KG1 (cell line): Measurements from ENCODE around the gene CDH13.
A peak's percentile ranks its signal among the peaks of the same experiment; 100 is the strongest.

ENCODE experiments used
- DNase-seq: peaks from one replicate; lab custom pipeline; 2025; lab: John Stamatoyannopoulos, UW

Gene CDH13

DNA sequence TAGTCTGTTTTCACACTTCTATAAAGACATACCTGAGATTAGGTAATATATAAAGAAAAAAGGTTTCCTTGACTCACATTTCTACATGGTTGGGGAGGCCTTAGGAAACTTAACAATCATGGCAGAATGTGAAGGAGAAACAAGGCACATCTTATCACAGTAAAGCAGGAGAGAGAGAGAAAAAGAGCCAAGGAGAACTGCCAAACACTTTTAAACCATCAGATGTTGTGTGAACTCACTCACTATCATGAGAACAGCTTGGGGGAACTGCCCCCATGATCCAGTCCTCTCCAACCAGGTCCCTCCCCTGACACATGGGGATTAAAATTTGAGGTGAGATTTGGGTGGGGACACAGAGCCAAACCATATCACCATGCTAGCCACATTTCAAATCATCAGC lies 547.9 kb downstream of the CDH13 start:
- no peak for DNase-seq

DNA sequence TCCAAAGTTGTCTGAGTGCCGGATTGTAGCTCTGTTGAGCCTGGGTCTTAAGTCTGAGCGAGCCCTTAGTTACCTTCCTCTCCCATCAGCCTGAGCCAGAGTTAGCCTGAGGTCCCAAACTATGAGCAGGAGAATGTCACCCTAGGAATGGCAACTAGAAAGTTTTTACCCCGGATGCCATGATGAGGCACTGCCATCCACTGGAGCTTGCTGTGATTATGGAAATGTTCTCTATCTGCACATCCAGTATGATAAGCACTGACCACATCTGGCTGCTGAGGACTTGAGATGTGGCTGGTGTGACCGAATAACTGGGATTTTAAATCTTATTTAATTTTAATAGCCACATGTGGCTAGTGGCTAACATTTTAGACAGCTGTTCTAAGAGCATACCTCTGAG lies 550.0 kb downstream of the CDH13 start:
- DNase-seq, result no peak

DNA sequence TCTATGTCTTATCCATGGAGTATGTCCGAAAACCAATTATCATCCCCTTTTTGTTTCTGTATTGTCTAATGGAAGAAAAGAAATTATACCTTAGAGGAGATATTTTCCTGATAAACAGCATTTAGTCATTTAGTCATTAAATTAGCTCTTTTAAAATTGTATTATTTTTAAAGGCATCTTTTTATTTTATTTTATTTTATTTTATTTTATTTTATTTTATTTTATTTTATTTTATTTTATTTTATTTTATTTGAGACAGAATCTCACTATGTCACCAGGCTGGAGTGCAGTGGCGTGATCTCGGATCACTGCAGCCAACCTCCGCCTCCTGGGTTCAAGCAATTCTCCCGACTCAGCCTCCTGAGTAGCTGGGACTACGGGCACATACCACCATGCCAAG lies 559.1 kb downstream of the CDH13 start:
- DNase-seq, result no peak

DNA sequence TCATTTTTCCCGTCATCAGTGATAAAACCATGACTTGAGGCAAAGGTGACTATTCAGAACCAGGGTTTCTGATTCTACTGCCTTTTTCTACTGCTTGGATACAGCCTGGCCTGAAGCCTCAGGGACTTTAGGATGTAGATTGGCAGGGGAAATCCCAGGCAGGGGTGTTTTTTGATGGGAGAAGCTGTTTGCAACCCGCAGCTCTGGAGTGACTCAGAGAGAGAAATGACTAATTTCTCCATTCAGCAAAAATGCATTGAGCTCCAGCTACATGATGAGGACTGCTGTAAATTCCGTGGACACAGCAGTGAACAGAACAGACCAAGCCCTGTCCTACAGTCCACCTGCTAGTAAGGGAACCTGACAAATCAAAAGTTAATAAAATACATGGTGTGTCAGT lies 560.6 kb downstream of the CDH13 start:
- no peak for DNase-seq

DNA sequence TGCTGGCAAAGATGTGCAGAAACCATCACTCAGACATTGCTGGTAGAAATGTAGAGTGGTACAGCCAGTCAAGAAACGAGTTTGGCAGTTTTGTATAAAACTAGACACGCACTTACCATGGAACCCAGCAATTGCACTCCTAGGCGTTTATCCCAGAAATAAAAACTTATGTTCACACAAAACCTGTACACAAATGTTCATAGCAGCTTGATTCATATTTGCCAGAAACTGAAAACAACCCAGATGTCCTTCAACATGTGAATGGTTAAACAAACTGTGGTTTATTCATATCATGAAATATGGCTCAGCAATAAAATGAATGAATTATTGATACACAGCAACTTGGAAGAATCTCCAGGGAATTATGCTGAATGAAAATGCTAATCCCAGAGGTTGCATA lies 570.0 kb downstream of the CDH13 start:
- no peak for DNase-seq

DNA sequence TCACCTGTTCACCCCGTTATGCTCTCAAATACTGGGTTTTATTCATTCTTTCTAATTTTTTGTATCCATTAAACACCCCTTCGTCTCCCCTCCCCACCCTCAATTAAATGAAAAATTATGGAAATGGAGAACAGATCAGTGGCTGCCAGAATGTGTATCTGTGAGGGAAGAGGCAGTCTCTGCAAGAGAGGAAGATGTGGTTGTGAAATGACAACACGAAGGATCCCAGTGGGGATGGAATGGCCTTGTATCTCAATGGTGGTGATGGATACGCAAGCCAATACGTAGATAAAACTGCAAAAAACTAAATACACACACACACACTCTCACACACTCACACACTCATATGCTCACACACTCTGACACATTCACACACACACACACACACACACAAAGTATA lies 570.7 kb downstream of the CDH13 start:
- no peak for DNase-seq

DNA sequence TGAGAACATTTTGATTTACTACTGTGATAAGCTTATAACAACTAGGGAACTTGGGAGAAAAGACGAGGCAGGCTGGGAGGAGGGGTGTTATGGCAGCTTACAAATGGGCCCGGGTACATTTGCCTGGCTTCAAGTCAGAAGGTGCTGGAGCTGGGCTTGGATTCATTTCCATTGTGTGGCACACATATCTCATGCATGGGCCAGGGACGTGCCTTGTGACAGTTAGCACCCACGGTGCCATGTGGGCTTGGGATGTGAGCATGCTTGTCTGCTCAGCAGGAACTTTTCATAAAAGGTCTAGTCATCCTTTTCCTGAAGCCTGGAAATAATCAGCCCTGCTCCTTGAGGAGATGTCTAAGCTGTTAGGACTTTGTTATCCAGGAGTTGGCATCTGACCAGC lies 572.2 kb downstream of the CDH13 start:
- DNase-seq, result no peak

DNA sequence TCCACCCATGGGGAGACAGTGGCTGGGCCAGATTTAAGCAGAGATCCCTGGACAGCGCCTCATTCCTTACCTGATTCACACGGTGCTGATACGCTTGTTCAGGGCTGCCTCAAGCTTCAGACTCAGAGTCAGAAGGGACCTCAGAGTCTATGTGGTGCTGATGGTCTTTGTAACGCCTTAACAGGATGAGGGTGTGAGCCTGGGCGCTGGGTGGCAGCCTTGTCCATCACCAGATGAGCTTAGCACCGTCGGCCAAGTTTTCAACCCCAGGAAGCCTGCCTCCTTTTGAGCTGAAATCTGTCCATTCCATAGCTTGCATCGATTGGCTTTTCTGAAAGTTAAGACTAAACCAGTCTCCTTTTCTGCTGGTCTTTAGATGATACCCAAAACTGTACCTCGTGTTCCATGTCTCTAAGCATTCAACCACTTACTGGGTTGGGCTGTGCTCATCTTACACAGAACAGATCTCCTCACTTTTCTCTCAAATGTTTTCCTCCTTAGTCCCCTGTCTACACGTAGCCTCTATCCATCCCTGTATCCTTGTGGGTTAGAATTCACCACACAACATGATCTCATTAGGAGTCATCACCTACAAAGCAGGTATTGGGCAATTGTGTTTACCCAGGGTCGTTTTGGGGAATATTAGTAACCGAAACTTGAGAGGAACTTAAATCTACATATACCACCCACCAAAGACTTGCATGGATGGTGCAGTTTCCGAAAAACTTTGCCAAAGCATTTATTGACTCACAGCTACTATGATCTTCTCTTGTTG lies 573.4 kb downstream of the CDH13 start:
- DNase-seq, result no peak

DNA sequence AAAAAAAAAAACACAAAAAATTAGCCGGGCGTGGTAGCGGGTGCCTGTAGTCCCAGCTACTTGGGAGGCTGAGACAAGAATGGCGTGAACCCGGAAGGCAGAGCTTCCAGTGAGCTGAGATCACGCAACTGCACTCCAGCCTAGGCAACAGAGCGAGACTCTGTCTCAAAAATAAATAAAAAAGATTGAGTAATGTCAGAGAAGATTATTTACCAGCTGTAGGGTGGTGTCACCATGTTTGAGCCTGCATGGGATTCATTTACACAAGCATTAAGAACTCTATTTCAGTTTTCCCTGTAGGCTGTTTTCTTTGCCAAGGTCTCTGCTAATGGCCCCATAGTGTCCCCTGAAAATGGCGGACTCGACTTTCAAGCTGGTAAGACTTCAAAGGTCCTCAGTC lies 575.0 kb downstream of the CDH13 start:
- DNase-seq, result no peak

DNA sequence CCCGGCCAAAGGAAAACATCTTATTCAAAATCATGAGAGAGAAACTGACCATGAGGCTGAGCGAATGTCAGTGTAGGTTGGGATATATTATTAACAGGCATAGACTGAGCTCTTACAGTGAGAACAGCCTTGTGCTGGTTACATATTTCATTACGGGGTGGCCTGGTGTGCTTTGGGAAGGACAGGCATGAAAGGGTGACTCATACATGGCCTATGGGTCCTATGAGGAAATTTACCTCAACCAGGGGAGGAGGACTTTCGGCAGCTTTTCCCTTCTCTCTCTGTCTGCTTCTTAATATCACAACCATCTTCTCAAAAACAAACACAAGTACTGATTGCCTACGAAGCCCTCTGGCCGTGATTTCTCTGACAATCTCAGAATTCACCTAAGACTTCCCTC lies 579.1 kb downstream of the CDH13 start:
- no peak for DNase-seq

DNA sequence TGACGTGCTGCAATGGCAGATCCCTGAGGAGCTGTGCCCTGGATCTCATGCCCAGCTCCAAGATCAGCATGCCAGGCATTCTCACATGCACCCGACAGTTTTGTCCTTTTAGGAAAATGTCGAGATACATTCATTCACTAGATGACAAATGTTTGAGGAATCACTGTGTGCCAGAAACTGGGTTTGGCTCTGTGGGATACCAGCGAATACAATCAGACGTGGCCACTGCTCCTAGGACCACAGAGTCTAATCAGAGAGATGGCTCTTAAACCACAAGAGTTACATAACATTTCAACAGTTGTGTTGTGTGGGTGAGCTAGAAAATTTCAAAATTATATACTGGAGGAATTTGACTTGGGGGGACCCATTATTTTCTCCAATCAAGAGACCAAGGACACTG lies 579.7 kb downstream of the CDH13 start:
- no peak for DNase-seq

DNA sequence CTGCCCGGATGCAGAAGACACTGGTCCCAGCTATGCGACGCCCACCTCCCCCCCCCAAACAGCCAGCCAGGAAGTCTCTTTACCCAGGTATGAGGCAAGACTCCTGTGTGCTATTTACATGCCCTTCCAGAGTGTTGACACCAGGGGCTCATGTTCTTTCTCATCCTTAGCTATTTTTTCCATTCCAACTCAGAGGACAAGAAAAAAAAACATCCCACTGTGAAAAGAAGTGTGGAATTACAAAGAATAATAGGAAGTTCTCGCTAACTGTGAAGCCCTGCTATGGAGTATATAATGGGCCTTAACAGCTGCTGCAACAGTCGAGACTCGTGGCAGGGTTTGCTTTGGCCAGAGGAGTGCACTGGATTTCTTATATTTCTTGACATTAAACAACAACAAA lies 584.9 kb downstream of the CDH13 start:
- no peak for DNase-seq

DNA sequence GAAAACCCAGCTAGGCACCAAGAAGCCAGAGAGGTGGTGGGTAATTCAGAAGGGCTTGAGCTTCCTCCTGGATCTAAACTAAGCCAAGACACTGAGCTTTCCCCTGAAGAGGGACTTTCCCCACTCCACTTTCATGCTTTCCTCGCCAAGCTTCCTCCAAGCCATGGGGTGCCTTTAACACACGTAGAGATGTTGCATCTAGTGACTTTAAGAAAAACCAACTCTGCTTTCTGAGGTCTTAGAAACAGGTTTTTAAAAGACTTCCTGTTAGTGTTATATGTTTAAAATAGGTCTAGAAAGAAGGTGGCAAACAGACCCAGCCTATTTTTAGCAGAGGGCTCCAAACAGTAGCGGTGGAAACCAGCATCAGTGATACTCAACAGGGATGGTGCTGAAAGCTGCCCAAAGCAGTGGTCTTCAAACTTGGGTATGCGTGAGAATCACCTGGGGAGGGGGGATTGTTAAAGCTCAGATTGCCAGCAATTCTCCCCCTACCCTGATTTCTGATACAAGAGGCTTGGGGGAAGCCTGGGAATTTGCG lies 585.6 kb downstream of the CDH13 start:
- no peak for DNase-seq

DNA sequence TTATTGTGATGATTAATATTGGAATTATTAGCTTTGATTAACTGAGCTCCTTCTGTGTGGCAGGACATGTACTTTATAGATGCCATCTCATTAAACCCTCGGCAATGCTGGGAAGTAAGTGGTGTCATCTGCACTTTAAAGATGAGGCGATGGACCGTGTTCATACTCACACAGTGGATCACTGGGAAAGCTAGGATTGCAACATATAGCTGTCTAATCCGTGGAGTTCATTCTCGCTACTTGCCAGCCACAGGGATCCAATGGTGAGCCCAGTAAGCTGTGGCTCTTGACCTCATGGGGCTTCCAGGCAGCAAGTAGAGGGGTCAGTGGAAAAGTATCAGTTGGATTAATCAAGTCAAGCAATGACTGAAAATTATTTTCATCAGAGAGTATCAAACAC lies 587.9 kb downstream of the CDH13 start:
- DNase-seq, result no peak

DNA sequence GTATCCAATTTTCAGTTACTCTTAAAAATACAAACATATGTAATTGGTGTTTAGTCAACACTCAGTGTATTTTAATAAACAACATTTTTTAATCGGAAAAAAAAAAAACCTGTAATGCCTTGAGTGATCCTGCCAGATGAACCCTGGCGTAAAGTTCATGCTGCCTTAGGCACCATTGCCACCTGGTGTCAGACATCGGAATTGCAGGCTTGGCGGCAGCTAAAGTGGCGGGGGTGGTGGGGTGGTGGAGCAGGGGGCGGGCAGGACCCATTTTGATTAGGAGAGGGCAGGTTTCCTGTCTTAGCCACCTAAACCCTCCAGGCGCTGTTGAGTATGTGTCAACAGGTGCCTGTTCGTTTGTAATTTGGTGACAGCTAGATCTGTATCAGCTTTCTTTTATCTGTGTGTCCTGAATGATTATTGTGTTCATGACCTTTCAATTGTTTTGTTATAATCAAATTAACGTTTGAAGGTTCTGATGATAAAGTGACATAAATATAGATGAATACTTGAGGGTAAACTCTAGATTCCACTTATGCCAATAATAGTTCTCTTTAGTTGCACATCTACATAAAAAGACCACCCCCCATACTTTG lies 588.7 kb downstream of the CDH13 start:
- DNase-seq, result peak; percentile 2

DNA sequence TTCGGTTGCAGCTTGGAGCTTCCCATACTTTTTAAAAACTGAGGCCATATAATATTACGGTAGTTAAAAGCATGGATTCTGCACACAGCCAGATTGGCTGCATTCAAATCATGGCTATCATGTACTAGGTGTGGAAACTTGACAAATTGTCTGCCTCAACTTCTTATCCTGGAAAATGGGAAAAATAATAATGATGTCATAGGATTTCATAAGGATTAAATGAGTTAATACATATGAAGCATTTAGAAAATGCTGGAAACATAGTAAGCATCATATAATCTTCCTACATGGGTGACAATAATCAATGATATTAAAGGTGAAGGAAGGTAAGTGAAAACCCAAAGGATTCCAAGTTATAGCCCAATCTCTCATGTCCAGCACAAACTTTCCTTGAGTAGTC lies 592.5 kb downstream of the CDH13 start:
- no peak for DNase-seq

DNA sequence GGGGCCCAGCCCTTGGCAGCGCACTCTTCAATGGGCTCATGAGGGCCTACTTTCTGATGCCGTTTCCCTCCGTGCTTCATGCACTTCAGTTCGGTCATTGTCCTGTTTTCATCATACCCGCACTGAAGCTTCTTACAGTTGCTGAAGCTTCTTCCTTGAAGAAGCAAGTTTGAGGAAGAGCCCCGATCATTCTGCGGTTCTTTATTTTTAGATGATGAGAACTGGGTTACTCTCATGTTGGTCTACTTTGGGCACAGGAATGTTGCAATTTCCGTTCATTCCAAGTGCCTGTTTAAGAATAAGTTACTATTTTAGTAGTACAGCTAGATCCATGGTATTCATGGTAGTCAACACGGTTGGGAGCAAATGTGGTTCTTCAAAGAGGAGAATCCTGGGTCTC lies 593.3 kb downstream of the CDH13 start:
- no peak for DNase-seq

DNA sequence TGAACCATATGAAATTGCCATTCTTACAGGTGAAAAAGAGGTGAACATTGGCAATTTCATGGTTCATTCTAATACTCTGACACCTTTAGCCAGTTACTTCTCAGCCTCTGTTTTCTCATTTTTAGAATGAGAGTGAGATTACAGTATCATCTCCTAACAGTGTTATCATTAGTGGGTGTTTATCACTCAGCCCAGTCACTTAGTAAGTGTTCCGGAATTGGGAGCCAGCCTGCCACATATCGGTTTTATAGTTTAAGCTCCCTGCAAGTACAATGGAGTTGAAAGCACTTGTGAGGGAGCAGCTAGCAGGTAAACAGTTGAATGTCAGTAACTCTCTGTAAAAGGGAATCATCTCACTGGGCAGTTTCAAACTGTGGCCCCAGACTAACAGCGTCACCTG lies 597.9 kb downstream of the CDH13 start:
- DNase-seq, result no peak

DNA sequence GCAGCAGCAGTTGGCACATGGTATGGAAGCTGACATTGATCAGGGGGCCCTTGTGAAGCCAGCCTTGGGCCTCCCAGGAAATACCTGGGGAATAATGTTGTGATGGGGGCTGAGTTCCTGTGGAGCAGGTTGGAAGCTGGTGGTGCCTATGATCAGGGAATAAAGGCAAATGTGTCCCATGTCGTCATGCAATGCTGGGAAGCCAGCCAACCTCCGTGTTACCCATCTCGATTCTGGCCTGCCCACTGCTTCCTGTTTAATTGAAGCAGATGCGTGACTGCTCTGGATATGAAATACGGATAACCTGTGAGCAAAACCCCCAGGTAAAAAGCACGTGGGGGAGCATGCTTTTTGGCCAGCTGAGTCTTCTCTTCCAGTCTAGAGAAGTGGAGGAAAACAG lies 600.6 kb downstream of the CDH13 start:
- DNase-seq, result no peak

DNA sequence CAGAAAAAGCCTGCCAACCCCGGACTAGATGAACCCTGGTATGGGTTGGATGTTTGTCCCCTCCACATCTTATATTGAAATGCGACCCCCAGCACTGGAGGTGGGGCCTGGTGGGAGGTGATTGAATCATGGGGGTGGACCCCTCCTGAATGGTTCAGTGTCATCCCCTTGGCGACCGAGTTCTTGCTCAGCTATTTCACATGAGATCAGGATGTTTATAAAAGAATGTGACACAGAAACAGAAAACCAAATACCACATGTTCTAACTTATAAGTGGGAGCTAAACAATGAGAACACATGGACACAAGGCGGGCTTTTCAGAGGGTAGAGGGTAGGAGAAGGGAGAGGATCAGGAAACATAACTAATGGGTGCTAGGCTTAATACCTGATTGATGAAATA lies 605.0 kb downstream of the CDH13 start:
- no peak for DNase-seq

DNA sequence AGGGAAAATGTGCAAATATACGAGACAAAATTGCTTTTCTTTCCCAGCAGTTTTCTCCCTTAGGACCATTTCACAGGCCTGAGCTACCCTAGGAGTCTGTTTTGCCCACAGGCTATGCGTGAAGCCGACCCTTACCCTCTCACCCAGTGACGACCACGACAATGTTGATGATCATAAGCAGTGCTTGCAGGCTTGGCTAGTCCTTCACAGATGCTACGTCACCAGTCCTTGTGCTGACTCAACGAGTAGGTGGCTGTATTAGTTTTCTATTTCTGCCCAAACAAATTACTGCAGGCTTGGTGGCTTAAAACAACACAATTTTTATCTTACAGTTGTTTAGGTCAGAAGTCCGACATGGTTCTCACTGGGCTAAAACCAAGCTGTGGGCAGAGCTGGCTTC lies 606.4 kb downstream of the CDH13 start:
- DNase-seq, result no peak

DNA sequence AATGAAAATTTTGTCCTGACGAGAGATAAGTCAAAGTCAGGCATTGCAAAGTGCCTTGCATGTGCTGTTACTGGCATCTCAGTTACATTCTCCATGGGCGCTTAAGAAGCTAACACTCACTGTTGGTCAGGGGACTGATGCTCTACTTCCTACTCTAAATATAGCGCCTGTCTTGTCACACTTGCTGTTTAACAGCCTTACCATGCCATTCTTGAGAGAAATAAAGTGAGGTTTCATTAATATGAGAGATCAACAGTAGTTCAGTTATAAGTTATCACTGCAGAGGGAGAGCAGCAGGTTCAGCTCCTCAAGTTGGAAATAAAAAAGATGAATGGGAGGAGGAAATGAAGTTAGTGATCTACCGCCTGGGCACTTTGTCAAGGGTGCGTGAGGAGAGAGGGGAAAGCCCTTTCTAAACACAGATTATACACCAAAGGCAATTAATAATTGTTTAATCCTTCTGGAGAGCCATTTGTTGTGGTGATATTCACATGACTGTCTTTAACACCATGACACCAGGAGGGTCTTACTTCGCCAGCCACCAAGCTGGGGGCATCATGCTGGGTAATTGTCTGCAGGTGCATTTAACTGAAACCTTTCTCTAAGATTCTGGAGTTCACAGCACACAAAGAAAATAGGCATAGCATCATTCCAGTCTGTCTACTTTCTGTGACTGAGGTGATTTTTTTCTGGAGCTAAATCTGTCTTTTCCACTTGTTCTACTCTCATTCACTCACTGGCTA lies 612.4 kb downstream of the CDH13 start:
- no peak for DNase-seq

DNA sequence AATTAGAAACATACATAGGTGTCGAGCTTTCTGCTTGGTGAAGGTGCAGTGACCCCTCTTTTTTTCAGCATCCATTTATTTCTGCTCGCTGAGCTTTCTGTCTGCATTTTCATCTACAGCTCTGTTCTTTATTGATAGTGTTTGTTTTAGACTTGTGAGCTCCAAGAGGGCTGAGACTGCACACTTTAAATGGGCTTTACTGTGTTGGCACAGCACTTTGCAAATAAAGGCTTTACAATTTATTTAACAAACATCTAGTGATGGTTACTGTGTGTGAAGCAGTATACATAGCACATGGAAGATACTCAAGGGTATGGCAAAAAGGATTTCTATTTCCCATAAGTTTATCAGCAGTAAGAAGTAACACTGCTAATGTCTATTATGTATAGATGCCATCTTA lies 617.3 kb downstream of the CDH13 start:
- DNase-seq, result no peak
